A549 (cell line): Measurements from ENCODE around the gene DYNC1I2. TPM values are rescaled to one million over a fixed set of nuclear protein-coding genes. Genes with fewer than 3 reads are reported as not detected.

Experiments used
- ATAC-seq, 2 experiments: fragments of 200-7000 bp in 1 of 2; fragments of >200 bp in 1 of 2; cut with Nextera tagmentation in 1 of 2; cut with Tn5 transposase in 1 of 2; 3 replicates each; pipeline versions ENCODE4 v1.8.0 to v1.9.1; 2018 to 2020; ENCODE audit warnings: mild to moderate bottlenecking in 1 of 2, moderate library complexity in 1 of 2
- CTCF ChIA-PET: fragments of 300-600 bp; sonication (Branson Sonifier 250); formaldehyde crosslinking; extraction: SDS; loops from one replicate; lab custom pipeline; 2021; ENCODE audit warnings: antibody characterized with exemption, inconsistent platforms; lab: Yijun Ruan, JAX
- POLR2A ChIA-PET: fragments of 350-600 bp; formaldehyde crosslinking; extraction: SDS; loops from one replicate; lab custom pipeline; 2021; ENCODE audit warnings: antibody characterized with exemption, inconsistent platforms; lab: Yijun Ruan, JAX
- DNase-seq, 2 experiments: peaks; one replicate each; pipeline versions ENCODE4 v3.0.0 to v3.0.0-alpha.2; 2011 to 2016; ENCODE audit warnings: low read depth in 1 of 2, low spot score in 1 of 2
- FAIRE-seq: peaks from 2 replicates; lab custom pipeline; 2011; peaks lifted over from hg19 to GRCh38; lab: Jason Lieb, UNC
- H3K27ac ChIP-seq, 2 experiments: fragments of >200 bp; sonication (Bioruptor Twin); formaldehyde crosslinking; 3 replicates each; pipeline ENCODE4 v1.5.1; 2016 to 2017
- H3K4me1 ChIP-seq: fragments of >200 bp; sonication (Bioruptor Twin); formaldehyde crosslinking; 3 replicates; pipeline ENCODE4 v1.6.1; 2016
- H3K4me2 ChIP-seq: fragments of >200 bp; sonication (Bioruptor Twin); formaldehyde crosslinking; 3 replicates; pipeline ENCODE4 v1.6.1; 2016
- H3K4me3 ChIP-seq: fragments of >200 bp; sonication (Bioruptor Twin); formaldehyde crosslinking; 3 replicates; pipeline ENCODE4 v1.5.1; 2016
- H3K9me3 ChIP-seq: fragments of >200 bp; sonication (Bioruptor Twin); formaldehyde crosslinking; 3 replicates; pipeline ENCODE4 v1.6.1; 2016
- ATOH8 ChIP-seq: fragments of 250-450 bp; sonication (Bioruptor Pico); IDR thresholded peaks from 2 replicates; pipeline ENCODE4 v1.5.0; 2020; ENCODE audit warnings: low read depth, mild to moderate bottlenecking, moderate library complexity
- BCL3 ChIP-seq: fragments of >200 bp; sonication (Bioruptor Twin); formaldehyde crosslinking; IDR thresholded peaks from 3 replicates; pipeline ENCODE4 v1.6.1; 2016
- CBX8 ChIP-seq: fragments of 200-600 bp; sonication (generic); IDR thresholded peaks from 2 replicates; pipeline ENCODE4 v1.6.1; 2016
- CHD4 ChIP-seq: fragments of 200-600 bp; sonication (generic); IDR thresholded peaks from 2 replicates; pipeline ENCODE4 v1.6.1; 2016; ENCODE audit warnings: antibody characterized with exemption, mild to moderate bottlenecking, borderline replicate concordance
- EP300 ChIP-seq, 2 experiments: fragments of >200 bp; sonication (Bioruptor Twin); formaldehyde crosslinking; IDR thresholded peaks; 2 replicates in 1 of 2; 3 replicates in 1 of 2; pipeline ENCODE4 v1.6.1; 2016 to 2017
- FOSL2 ChIP-seq, 2 experiments: fragments of 450-650 bp in 1 of 2; fragments of >200 bp in 1 of 2; sonication (Bioruptor Twin) in 1 of 2; formaldehyde crosslinking; IDR thresholded peaks; 2 replicates each; pipeline versions ENCODE4 v1.5.0 to v1.6.1; 2016 to 2020; ENCODE audit warnings: mild to moderate bottlenecking in 1 of 2, moderate library complexity in 1 of 2
- HDAC2 ChIP-seq: fragments of 200-600 bp; sonication (generic); IDR thresholded peaks from 2 replicates; pipeline ENCODE4 v1.6.1; 2016
- HOXA7 ChIP-seq: fragments of 250-450 bp; sonication (Bioruptor Pico); IDR thresholded peaks from 2 replicates; pipeline ENCODE4 v1.5.0; 2020; ENCODE audit warnings: mild to moderate bottlenecking, moderate library complexity
- HOXB13 ChIP-seq: fragments of 250-450 bp; sonication (Bioruptor Pico); IDR thresholded peaks from 2 replicates; pipeline ENCODE4 v1.5.0; 2020; ENCODE audit warnings: low read depth, mild to moderate bottlenecking, moderate library complexity
- JUNB ChIP-seq: fragments of >200 bp; sonication (Bioruptor Twin); formaldehyde crosslinking; IDR thresholded peaks from 2 replicates; pipeline ENCODE4 v1.6.1; 2016
- MAX ChIP-seq: IDR thresholded peaks from 2 replicates; pipeline ENCODE4 v1.6.1; 2012
- MYC ChIP-seq: IDR thresholded peaks from 2 replicates; pipeline ENCODE4 v1.6.1; 2012; ENCODE audit warnings: mild to moderate bottlenecking, inconsistent platforms, low read length, improper control_type of control experiment, borderline replicate concordance
- NR3C1 ChIP-seq: fragments of >200 bp; sonication (Bioruptor Twin); formaldehyde crosslinking; IDR thresholded peaks from 3 replicates; pipeline ENCODE4 v1.6.1; 2017
- PHF8 ChIP-seq: fragments of 200-600 bp; sonication (generic); IDR thresholded peaks from 2 replicates; pipeline ENCODE4 v1.6.1; 2016; ENCODE audit warnings: low read depth, mild to moderate bottlenecking, antibody characterized with exemption, moderate library complexity, borderline replicate concordance
- RCOR1 ChIP-seq: fragments of 150-350 bp; IDR thresholded peaks from 2 replicates; pipeline ENCODE4 v1.6.1; 2014; ENCODE audit warnings: antibody characterized with exemption, low read length, low read depth
- RNF2 ChIP-seq: fragments of 200-600 bp; sonication (generic); IDR thresholded peaks from 2 replicates; pipeline ENCODE4 v1.6.1; 2016; ENCODE audit warnings: low read depth, mild to moderate bottlenecking, antibody characterized with exemption, moderate library complexity, borderline replicate concordance
- SREBF2 ChIP-seq: fragments of 450-650 bp; IDR thresholded peaks from 2 replicates; pipeline ENCODE4 v1.6.1; 2014; ENCODE audit warnings: mild to moderate bottlenecking, moderate library complexity
- ZC3H11A ChIP-seq: fragments of 450-650 bp; IDR thresholded peaks from 2 replicates; pipeline ENCODE4 v1.6.1; 2014; ENCODE audit warnings: antibody characterized with exemption, mild to moderate bottlenecking
- ZNF302 ChIP-seq: fragments of 250-450 bp; sonication (Bioruptor Pico); IDR thresholded peaks from 2 replicates; pipeline ENCODE4 v1.9.0; 2021; ENCODE audit warnings: inconsistent platforms, mild to moderate bottlenecking, moderate library complexity
- WGBS: methylation state at CpG from one replicate; pipeline ENCODE4 v1.1.6; 2017; ENCODE audit errors: missing lambda C conversion rate; 5-methylcytosine and 5-hydroxymethylcytosine counted together
- polyA plus RNA-seq, 4 experiments: library from polyadenylated mRNA; depleted of rRNA in 3 of 4; stranded (reverse); fragments of >200 nt; fragmentation: RNase III in 1 of 4; extraction: RNeasy Plus Mini Kit Qiagen cat#74134 plus additional on column Dnase treatment in 1 of 4; gene quantifications; 2 replicates in 3 of 4; 3 replicates in 1 of 4; pipeline ENCODE4 v1.2.3, GENCODE V29; 2011 to 2017
- TF ChIP-seq, protein P1 (sequence below): fragments of 250-450 bp; sonication (Bioruptor Pico); IDR thresholded peaks from 2 replicates; pipeline ENCODE4 v1.5.0; 2021; ENCODE audit warnings: mild to moderate bottlenecking, moderate library complexity, borderline replicate concordance
- TF ChIP-seq, protein P2 (sequence below): IDR thresholded peaks from 2 replicates; pipeline ENCODE4 v1.6.1; 2012
- TF ChIP-seq, protein P3 (sequence below): fragments of 450-650 bp; IDR thresholded peaks from 2 replicates; pipeline ENCODE4 v1.6.1; 2014; ENCODE audit warnings: antibody characterized with exemption

DYNC1I2 gene
- polyA plus RNA-seq, 2 of the 4 experiments (the other 2 are of a cell fraction) = 87.6 to 150 TPM

- no peak for FAIRE-seq
- ChIA-PET POLR2A (no interaction called here), CTCF (interaction anchor here (0.7 to 1.6 kb wide), 5 partner anchors 19 to 312 kb away, joined by 3 to 4 read pairs (median 3); partner anchors contain the start of gene DLX2)
- ATAC-seq = no peak
- WGBS = 78% methylated on average over 6 of the region's 6 CpGs
- H3K4me1 ChIP-seq = peaks cover 11% of the 10 kb centered on the region
- H3K4me3 ChIP-seq = no peak overlapping the region
- no peak for TF ChIP-seq MYC
- no peak for TF ChIP-seq EP300 (IDR thresholded peaks at IDR 0.05)
- no peak for TF ChIP-seq ZNF302 (CRISPR knock-in tag)
- TF ChIP-seq JUNB = no peak
- no peak for TF ChIP-seq ATOH8 (CRISPR knock-in tag)
- no peak for TF ChIP-seq RCOR1
- no peak for TF ChIP-seq FOSL2 (IDR thresholded peaks at IDR 0.05)
- TF ChIP-seq FOSL2 (CRISPR knock-in tag; IDR thresholded peaks at IDR 0.05) = no peak
- no peak for TF ChIP-seq HOXA7 (CRISPR knock-in tag)
- no peak for TF ChIP-seq CHD4
- no peak for TF ChIP-seq RNF2
- TF ChIP-seq, protein P1, sequence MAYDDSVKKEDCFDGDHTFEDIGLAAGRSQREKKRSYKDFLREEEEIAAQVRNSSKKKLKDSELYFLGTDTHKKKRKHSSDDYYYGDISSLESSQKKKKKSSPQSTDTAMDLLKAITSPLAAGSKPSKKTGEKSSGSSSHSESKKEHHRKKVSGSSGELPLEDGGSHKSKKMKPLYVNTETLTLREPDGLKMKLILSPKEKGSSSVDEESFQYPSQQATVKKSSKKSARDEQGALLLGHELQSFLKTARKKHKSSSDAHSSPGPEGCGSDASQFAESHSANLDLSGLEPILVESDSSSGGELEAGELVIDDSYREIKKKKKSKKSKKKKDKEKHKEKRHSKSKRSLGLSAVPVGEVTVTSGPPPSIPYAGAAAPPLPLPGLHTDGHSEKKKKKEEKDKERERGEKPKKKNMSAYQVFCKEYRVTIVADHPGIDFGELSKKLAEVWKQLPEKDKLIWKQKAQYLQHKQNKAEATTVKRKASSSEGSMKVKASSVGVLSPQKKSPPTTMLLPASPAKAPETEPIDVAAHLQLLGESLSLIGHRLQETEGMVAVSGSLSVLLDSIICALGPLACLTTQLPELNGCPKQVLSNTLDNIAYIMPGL (CRISPR knock-in tag) = no peak
- TF ChIP-seq MAX = no peak
- TF ChIP-seq, protein P2, sequence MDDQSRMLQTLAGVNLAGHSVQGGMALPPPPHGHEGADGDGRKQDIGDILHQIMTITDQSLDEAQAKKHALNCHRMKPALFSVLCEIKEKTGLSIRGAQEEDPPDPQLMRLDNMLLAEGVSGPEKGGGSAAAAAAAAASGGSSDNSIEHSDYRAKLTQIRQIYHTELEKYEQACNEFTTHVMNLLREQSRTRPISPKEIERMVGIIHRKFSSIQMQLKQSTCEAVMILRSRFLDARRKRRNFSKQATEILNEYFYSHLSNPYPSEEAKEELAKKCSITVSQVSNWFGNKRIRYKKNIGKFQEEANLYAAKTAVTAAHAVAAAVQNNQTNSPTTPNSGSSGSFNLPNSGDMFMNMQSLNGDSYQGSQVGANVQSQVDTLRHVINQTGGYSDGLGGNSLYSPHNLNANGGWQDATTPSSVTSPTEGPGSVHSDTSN = no peak
- TF ChIP-seq HDAC2 = no peak
- no peak for TF ChIP-seq PHF8
- TF ChIP-seq, protein P3, sequence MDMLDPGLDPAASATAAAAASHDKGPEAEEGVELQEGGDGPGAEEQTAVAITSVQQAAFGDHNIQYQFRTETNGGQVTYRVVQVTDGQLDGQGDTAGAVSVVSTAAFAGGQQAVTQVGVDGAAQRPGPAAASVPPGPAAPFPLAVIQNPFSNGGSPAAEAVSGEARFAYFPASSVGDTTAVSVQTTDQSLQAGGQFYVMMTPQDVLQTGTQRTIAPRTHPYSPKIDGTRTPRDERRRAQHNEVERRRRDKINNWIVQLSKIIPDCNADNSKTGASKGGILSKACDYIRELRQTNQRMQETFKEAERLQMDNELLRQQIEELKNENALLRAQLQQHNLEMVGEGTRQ = no peak
- no peak for DNase-seq
- no peak overlapping the region for H3K27ac ChIP-seq
- H3K4me2 ChIP-seq = no peak overlapping the region
- H3K9me3 ChIP-seq = no peaks in the 10 kb centered on the region
Measured at GRCh38 chr2:171793691-171794678, 106.7 kb downstream of the DYNC1I2 start.

- Histone ChIP-seq H3K4me3 (no peak overlapping the region), H3K27ac (no peak overlapping the region), H3K4me1 (peaks cover 11% of the 10 kb centered on the region), H3K4me2 (no peak overlapping the region), H3K9me3 (no peaks in the 10 kb centered on the region)
- ChIA-PET CTCF (interaction anchor here (0.7 to 1.6 kb wide), 3 partner anchors 18 to 279 kb away, joined by 3 read pairs; no protein-coding TSS in a partner anchor), POLR2A (no interaction called here)
- DNase-seq (no peak), FAIRE-seq (no peak), ATAC-seq (no peak)
- TF ChIP-seq ZC3H11A (no peak), SREBF2 (no peak), ATOH8 (CRISPR knock-in tag) (no peak), BCL3 (no peak), CBX8 (no peak), NR3C1 (no peak), HOXB13 (CRISPR knock-in tag) (no peak)
- TF ChIP-seq, protein P1 (CRISPR knock-in tag) = no peak
- 91% methylated on average over 4 of the region's 4 CpGs for WGBS
Measured at GRCh38 chr2:171794918-171795317, 107.6 kb downstream of the DYNC1I2 start.
